ENCODE data around the gene PTPRD.

PTPRD gene

GRCh38 chr9:8389531-8389930 is 2223.3 kb downstream of the PTPRD start:
- TF ChIP-seq CTCF (conservative IDR thresholded peaks at IDR 0.05; ENCODE audit: low read depth, low read length) = no peak
- peak; percentile 2 for DNase-seq (ENCODE audit: low read depth)
- H3K4me3 ChIP-seq (ENCODE audit: low read depth, low read length) = no peak overlapping the region

GRCh38 chr9:8388132-8388531 is 2224.7 kb downstream of the PTPRD start:
- TF ChIP-seq CTCF (conservative IDR thresholded peaks at IDR 0.05; ENCODE audit: low read depth, low read length) = no peak
- H3K4me3 ChIP-seq (ENCODE audit: low read depth, low read length) = no peak overlapping the region
- no peak for DNase-seq (ENCODE audit: low read depth)

GRCh38 chr9:8384091-8384490 is 2228.7 kb downstream of the PTPRD start:
- no peak for DNase-seq (ENCODE audit: low read depth)
- H3K4me3 ChIP-seq (ENCODE audit: low read depth, low read length) = no peak overlapping the region
- no peak for TF ChIP-seq CTCF (conservative IDR thresholded peaks at IDR 0.05; ENCODE audit: low read depth, low read length)

GRCh38 chr9:8382777-8383527 is 2229.8 kb downstream of the PTPRD start:
- H3K4me3 ChIP-seq (ENCODE audit: low read depth, low read length) = no peak overlapping the region
- DNase-seq (ENCODE audit: low read depth) = no peak
- TF ChIP-seq CTCF (conservative IDR thresholded peaks at IDR 0.05; ENCODE audit: low read depth, low read length) = no peak

GRCh38 chr9:8382266-8382665 is 2230.5 kb downstream of the PTPRD start:
- DNase-seq (ENCODE audit: low read depth) = no peak
- H3K4me3 ChIP-seq (ENCODE audit: low read depth, low read length) = no peak overlapping the region
- no peak for TF ChIP-seq CTCF (conservative IDR thresholded peaks at IDR 0.05; ENCODE audit: low read depth, low read length)

- no peak for TF ChIP-seq CTCF (conservative IDR thresholded peaks at IDR 0.05; ENCODE audit: low read depth, low read length)
- DNase-seq (ENCODE audit: low read depth) = no peak
Observed at GRCh38 chr9:8381601-8382000, 2231.2 kb downstream of the PTPRD start.

GRCh38 chr9:8374471-8374870 is 2238.3 kb downstream of the PTPRD start:
- no peak for DNase-seq (ENCODE audit: low read depth)
- no peak for TF ChIP-seq CTCF (conservative IDR thresholded peaks at IDR 0.05; ENCODE audit: low read depth, low read length)
- no peak overlapping the region for H3K4me3 ChIP-seq (ENCODE audit: low read depth, low read length)

More at GRCh38 chr9:8381601-8382000, 2231.2 kb downstream of the PTPRD start:
- H3K4me3 ChIP-seq (ENCODE audit: low read depth, low read length) = no peak overlapping the region

Data from choroid plexus epithelial cell (primary cell).